Muscle of leg (tissue), 11 donors: ENCODE data around the gene ZFYVE28. TPM values are rescaled to one million over a fixed set of nuclear protein-coding genes. Genes with fewer than 3 reads are reported as not detected.

Experiments used
- DNase-seq: peaks from one replicate; pipeline ENCODE4 v3.0.0; 2013
- H3K27ac ChIP-seq: one replicate; pipeline ENCODE4 v1.5.1; 2013; ENCODE audit warnings: mild to moderate bottlenecking, low read length, control low read depth
- H3K27me3 ChIP-seq: one replicate; pipeline ENCODE4 v1.6.1; 2013; ENCODE audit warnings: low read length; ENCODE audit not compliant: control insufficient read depth, insufficient read depth
- H3K36me3 ChIP-seq: one replicate; pipeline ENCODE4 v1.6.1; 2013; ENCODE audit warnings: low read length; ENCODE audit not compliant: control insufficient read depth, insufficient read depth
- H3K4me1 ChIP-seq: one replicate; pipeline ENCODE4 v1.6.1; 2013; ENCODE audit warnings: low read length; ENCODE audit not compliant: control insufficient read depth, insufficient read depth
- H3K4me3 ChIP-seq: one replicate; pipeline ENCODE4 v1.5.1; 2013; ENCODE audit warnings: low read length, control low read depth
- H3K9me3 ChIP-seq: replicated peaks from 2 replicates; pipeline ENCODE4 v1.6.1; 2013; ENCODE audit warnings: low read depth, low read length; ENCODE audit not compliant: control insufficient read depth
- WGBS: methylation state at CpG from one replicate; pipeline ENCODE4 v1.1.5; 2013; ENCODE audit warnings: missing lambda C conversion rate; ENCODE audit not compliant: insufficient coverage; 5-methylcytosine and 5-hydroxymethylcytosine counted together
- polyA plus RNA-seq, 8 donors: library from polyadenylated mRNA; unstranded; fragments of 120-200 nt; gene quantifications; one replicate each; pipeline versions ENCODE4 v1.2.1 to v1.2.3, GENCODE V29; 2013; ENCODE audit warnings: inconsistent platforms in 1 of 8, low replicate concordance in 1 of 8; ENCODE audit not compliant: insufficient read length in 8 of 8, insufficient read depth in 1 of 8
- total RNA-seq: library from RNA; stranded (reverse); fragments of 120-200 nt; gene quantifications from one replicate; pipeline ENCODE4 v1.2.4, GENCODE V29; 2013

Gene ZFYVE28
- total and polyA plus RNA-seq, 9 donors = 0.94 to 3.1 (median 1.6) TPM

DNA sequence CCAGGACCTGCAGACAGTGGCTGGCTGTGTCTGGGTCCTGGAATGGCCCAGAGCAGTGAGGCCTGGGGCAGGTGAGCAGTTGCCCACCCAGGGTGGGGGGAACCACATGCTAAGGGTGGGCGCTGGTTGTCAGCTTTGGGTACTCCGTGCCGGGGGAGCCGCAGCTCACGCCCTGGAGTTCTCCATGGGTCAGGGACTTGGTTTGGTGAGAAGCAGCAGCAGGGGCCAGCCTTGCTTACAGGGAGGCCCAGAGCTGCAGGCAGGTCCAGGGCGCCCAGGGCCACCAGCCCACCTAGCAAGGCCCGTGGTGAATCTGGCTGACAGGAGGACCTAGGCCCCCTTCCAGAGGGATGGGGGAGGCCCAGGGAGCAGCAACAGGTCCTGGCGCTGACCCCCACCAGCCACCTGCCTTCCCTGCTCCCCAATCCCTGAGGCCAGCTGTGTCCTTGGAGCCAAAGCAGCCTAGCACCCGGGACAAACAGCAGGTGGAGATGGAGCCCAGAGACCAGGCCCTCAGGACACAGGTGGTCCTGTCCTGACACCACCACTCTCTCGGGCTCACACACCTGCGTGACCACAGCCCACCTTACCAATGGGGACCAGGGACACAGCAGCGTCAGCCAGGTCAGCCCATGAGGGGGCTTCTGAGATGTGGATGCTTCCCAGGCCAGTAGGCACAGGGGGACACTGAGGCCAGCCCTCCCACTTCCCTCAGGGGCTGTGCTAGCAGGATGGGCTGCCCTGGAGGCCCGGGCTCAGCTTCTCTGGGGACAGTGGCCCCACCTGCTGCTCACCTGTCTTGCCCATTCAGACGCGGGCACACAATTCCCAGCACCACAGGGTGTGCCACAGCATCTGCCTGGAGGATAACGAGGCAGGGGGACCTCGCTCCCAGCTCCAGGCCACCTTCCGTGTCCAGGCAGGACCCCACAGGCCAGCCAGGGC, 160.1 kb downstream of the ZFYVE28 start:
- Histone ChIP-seq H3K9me3 (no peaks in the 10 kb centered on the region), H3K27me3 (no peaks in the 10 kb centered on the region), H3K4me1 (peaks cover 62% of the 10 kb centered on the region), H3K36me3 (peaks cover 53% of the 10 kb centered on the region), H3K4me3 (no peak overlapping the region), H3K27ac (no peak overlapping the region)
- 83% methylated on average over 14 of the region's 18 CpGs for WGBS
- peak; percentile 3 for DNase-seq

DNA sequence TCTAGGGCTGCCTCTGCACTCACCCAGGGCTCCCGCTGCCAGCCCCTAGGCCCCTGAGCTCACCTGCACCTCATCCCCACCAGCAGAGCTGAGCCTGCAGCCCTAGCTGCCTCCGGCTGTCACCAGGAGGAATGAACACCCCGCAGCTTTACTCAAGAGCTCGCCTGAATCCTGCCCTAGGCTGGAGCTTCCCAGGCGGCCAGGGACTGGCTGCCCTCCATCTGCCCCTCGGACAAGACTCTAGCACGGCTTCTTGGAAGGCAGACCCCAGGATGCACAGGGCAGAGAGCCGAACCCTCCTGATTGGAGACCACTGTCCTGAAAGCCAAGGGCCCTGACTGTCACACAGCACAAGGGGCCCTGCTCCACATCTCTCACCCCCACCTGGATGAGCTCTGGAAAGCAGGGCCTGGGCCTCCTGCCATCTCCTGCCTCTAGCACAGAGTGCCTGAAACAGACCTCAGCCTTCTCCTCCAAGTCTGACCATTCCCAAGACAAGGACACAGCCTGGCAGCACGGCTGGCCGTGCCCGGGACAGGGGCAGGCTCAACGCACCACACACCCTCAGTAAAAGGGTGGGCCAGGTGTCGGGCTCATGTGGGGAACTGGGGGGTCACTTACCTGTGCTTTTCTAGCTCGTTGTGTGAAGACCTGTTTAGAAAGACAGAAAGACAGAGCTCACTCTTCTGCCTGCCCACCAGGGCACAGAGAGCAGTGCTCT, 160.9 kb downstream of the ZFYVE28 start:
- peaks cover 60% of the 10 kb centered on the region for H3K36me3 ChIP-seq
- H3K27ac ChIP-seq = no peak overlapping the region
- no peaks in the 10 kb centered on the region for H3K27me3 ChIP-seq
- H3K9me3 ChIP-seq = no peaks in the 10 kb centered on the region
- DNase-seq = no peak
- peaks cover 55% of the 10 kb centered on the region for H3K4me1 ChIP-seq
- WGBS = 57% methylated on average over 10 of the region's 14 CpGs
- H3K4me3 ChIP-seq = no peak overlapping the region

DNA sequence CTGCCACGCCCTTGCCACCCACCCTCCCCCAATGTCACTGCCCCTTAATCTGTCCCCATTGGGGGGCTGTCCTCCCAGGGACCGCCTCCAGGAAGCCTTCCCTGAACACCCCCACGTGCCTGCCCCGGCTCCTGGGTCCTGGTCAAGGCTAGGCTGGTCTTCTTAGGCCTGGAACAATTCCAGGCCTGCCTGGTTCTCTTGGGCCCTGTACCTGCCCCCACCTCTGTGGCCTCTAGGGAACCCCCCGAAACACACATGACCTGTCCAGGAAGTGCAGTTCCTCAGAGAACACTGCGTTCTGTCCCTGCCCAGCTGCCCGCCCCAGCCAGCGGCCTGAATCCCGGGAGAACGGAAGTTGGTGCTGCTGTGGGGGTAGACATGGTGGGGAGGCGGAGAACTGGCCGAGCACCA, 161.7 kb downstream of the ZFYVE28 start:
- 71% methylated on average over 8 of the region's 12 CpGs for WGBS
- no peaks in the 10 kb centered on the region for H3K9me3 ChIP-seq
- peak; percentile 16 for DNase-seq
- H3K27ac ChIP-seq = no peak overlapping the region
- no peaks in the 10 kb centered on the region for H3K27me3 ChIP-seq
- H3K36me3 ChIP-seq = peaks cover 67% of the 10 kb centered on the region
- peaks cover 55% of the 10 kb centered on the region for H3K4me1 ChIP-seq
- no peak overlapping the region for H3K4me3 ChIP-seq

DNA sequence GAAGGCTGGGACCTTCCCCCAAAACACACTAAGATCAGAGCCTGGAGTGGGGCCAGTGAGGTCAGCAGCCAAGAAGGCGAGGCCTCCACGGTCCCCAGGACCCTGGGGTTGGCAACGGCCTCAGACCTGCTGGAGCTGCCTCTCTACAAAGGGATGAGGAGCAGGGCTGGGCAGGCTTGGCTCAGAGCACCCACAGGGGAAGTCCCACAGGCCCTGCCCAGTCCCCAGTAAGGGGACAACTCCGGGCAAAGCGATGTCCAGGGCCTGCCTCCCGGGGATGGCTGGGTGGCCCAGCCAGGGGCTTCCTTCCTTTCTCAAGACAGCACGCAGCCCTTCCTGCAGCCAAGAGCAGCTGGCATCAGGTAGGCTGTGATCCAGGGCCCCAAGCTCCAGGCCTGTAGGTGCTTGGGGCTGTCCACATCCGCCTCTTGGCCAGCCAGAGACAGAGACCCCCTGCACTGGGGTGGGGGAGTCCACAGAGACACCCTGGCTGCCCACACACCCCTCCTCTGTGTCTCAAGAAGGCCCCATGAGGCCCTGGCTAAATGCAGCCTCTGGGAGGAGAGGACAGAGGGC, 162.2 kb downstream of the ZFYVE28 start:
- Histone ChIP-seq H3K4me1 (peaks cover 55% of the 10 kb centered on the region), H3K36me3 (peaks cover 72% of the 10 kb centered on the region), H3K27me3 (no peaks in the 10 kb centered on the region), H3K9me3 (no peaks in the 10 kb centered on the region), H3K4me3 (no peak overlapping the region), H3K27ac (no peak overlapping the region)
- WGBS = 10% methylated on average over 6 of the region's 8 CpGs
- DNase-seq = peak; percentile 65

- no peaks in the 10 kb centered on the region for H3K27me3 ChIP-seq
- DNase-seq = peak; percentile 51
- peak overlapping the region; percentile 42 for H3K27ac ChIP-seq
- no peak overlapping the region for H3K4me3 ChIP-seq
- WGBS = 37% methylated on average over 16 of the region's 18 CpGs
- H3K9me3 ChIP-seq = no peaks in the 10 kb centered on the region
- H3K36me3 ChIP-seq = peaks cover 78% of the 10 kb centered on the region
- H3K4me1 ChIP-seq = peaks cover 52% of the 10 kb centered on the region
These were observed 162.8 kb downstream of the ZFYVE28 start for GRCh38 chr4:2255501-2256155.

- Histone ChIP-seq H3K36me3 (peaks cover 79% of the 10 kb centered on the region), H3K27me3 (no peaks in the 10 kb centered on the region), H3K4me3 (no peak overlapping the region), H3K4me1 (peaks cover 44% of the 10 kb centered on the region), H3K27ac (no peak overlapping the region), H3K9me3 (no peaks in the 10 kb centered on the region)
- DNase-seq = peak; percentile 1
- WGBS = 78% methylated on average over 22 of the region's 32 CpGs
These were observed 163.6 kb downstream of the ZFYVE28 start for GRCh38 chr4:2254665-2255500.

DNA sequence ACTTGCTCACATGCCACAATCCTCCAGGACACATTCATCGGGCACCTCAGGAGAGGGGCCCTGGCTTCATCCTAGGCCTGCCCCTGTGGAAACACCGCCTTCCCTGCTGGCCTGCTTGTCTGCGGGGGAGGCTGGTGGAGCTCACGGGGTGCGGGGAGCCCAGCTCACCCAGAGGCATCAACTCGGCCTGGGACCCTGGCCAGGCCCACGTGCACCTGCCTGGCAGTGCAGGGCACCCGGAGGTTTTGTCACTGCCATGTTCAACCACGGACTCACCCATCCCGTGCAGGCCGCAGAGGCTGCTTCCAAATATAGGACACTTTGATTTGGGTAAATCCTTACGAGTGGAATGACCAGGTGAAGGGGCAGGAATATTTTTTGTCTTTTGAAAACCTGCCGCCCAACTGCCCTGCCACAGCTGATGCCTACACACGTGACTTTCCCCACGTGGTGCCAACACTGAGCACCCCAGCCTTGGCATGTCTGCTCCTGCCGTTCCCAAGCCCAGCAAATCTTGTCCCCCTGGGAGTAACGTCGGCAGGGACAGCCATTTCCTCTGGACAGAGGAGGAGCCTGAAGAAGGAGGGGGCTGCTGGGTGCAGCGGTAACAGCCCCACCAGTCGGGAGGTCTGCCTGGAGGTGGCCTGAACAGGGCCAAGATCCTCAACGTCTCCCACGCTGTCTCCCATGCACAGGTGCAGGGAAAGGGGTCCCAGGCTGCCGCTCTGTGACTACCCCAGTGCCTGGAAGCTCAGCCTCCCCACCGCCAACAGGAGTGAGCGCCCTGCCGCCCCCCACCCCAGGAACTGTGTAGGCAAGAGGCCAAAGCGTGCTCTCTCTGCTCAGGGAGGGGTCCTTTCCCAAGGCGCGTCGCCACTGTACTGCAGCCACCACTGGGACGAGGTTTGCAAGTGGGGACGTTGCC, 165.0 kb downstream of the ZFYVE28 start:
- Histone ChIP-seq H3K4me3 (no peak overlapping the region), H3K4me1 (peaks cover 30% of the 10 kb centered on the region), H3K9me3 (no peaks in the 10 kb centered on the region), H3K36me3 (peaks cover 79% of the 10 kb centered on the region), H3K27ac (no peak overlapping the region), H3K27me3 (no peaks in the 10 kb centered on the region)
- peak; percentile 1 for DNase-seq
- 82% methylated on average over 28 of the region's 32 CpGs for WGBS

- Histone ChIP-seq H3K4me3 (no peak overlapping the region), H3K27me3 (no peaks in the 10 kb centered on the region), H3K4me1 (peaks cover 22% of the 10 kb centered on the region), H3K27ac (no peak overlapping the region), H3K36me3 (peaks cover 79% of the 10 kb centered on the region), H3K9me3 (no peaks in the 10 kb centered on the region)
- DNase-seq = no peak
- 49% methylated on average over 5 of the region's 12 CpGs for WGBS
These were observed 165.8 kb downstream of the ZFYVE28 start for GRCh38 chr4:2252530-2253091.
